PC-9 (cell line): ENCODE measurements around the gene HSPB8. TPM values are rescaled to one million over a fixed set of nuclear protein-coding genes. Genes with fewer than 3 reads are reported as not detected.

ENCODE experiments used
- BruUV-seq: library from RNA; stranded (reverse); fragments of 400-500 nt; replicated peaks from 2 replicates; lab custom pipeline; 2021; lab: Mats Ljungman, UMichigan
- CTCF ChIA-PET: fragments of 300-600 bp; sonication (Branson Sonifier 250); formaldehyde crosslinking; loops from one replicate; lab custom pipeline; 2022; ENCODE audit warnings: antibody characterized with exemption; lab: Charles Lee
- POLR2A ChIA-PET: fragments of 300-600 bp; sonication (Branson Sonifier 250); formaldehyde crosslinking; loops from one replicate; lab custom pipeline; 2022; ENCODE audit warnings: antibody characterized with exemption; ENCODE audit not compliant: unreplicated experiment; lab: Charles Lee
- DNase-seq, 2 experiments: peaks; one replicate each; pipeline versions ENCODE4 v3.0.0 to v3.0.0-alpha.2; 2015 to 2022; ENCODE audit warnings: mixed read lengths in 1 of 2
- H2AFZ ChIP-seq: fragments of 200-600 bp; sonication (generic); 2 replicates; pipeline ENCODE4 v1.8.1; 2017; ENCODE audit warnings: antibody characterized with exemption
- H3F3A ChIP-seq: fragments of 200-600 bp; sonication (generic); 2 replicates; pipeline ENCODE4 v1.8.1; 2017; ENCODE audit warnings: antibody characterized with exemption, mild to moderate bottlenecking, low read depth; ENCODE audit not compliant: insufficient read depth
- H3K27ac ChIP-seq: fragments of 200-600 bp; sonication (generic); 2 replicates; pipeline ENCODE4 v1.6.1; 2016; ENCODE audit warnings: mixed run types
- H3K27me3 ChIP-seq: fragments of 200-600 bp; sonication (generic); 2 replicates; pipeline ENCODE4 v1.6.1; 2016; ENCODE audit warnings: low read depth, mixed run types; ENCODE audit not compliant: insufficient read depth
- H3K36me3 ChIP-seq: fragments of 200-600 bp; sonication (generic); 2 replicates; pipeline ENCODE4 v1.6.1; 2016; ENCODE audit warnings: low read depth, mixed run types
- H3K4me1 ChIP-seq: fragments of 200-600 bp; sonication (generic); replicated peaks from 2 replicates; pipeline ENCODE4 v1.6.1; 2016; ENCODE audit warnings: mixed run types; ENCODE audit not compliant: insufficient read depth
- H3K4me2 ChIP-seq: fragments of 200-600 bp; sonication (generic); 2 replicates; pipeline ENCODE4 v1.6.1; 2017; ENCODE audit warnings: mixed run types
- H3K4me3 ChIP-seq: fragments of 200-600 bp; sonication (generic); 2 replicates; pipeline ENCODE4 v1.6.1; 2016; ENCODE audit warnings: mixed run types
- H3K79me2 ChIP-seq: fragments of 200-600 bp; sonication (generic); 2 replicates; pipeline ENCODE4 v1.6.1; 2017; ENCODE audit warnings: low read depth, mixed run types
- H3K9me2 ChIP-seq: fragments of 200-600 bp; sonication (generic); 2 replicates; pipeline ENCODE4 v1.8.1; 2017; ENCODE audit warnings: mild to moderate bottlenecking; ENCODE audit not compliant: insufficient read depth
- H3K9me3 ChIP-seq: fragments of 200-600 bp; sonication (generic); 2 replicates; pipeline ENCODE4 v1.8.1; 2016; ENCODE audit warnings: low read depth; ENCODE audit not compliant: insufficient read depth
- H4K20me1 ChIP-seq: fragments of 200-600 bp; sonication (generic); 2 replicates; pipeline ENCODE4 v1.8.1; 2017; ENCODE audit not compliant: insufficient read depth
- CTCF ChIP-seq: fragments of 200-600 bp; sonication (generic); conservative IDR thresholded peaks from 2 replicates; pipeline ENCODE4 v1.6.1; 2017; ENCODE audit warnings: mixed run types, antibody characterized with exemption, mild to moderate bottlenecking, moderate library complexity
- EZH2 ChIP-seq: fragments of 200-600 bp; sonication (generic); IDR thresholded peaks from 2 replicates; pipeline ENCODE4 v1.8.0; 2017; ENCODE audit warnings: antibody characterized with exemption, low read depth
- intact Hi-C: fragments of 100-400 bp; cut with micrococcal nuclease; formaldehyde crosslinking; loops from one replicate; pipeline ENCODE4 v1.10.0; 2022; ENCODE audit not compliant: unreplicated experiment
- total RNA-seq: library from RNA; stranded (reverse); gene quantifications from 2 replicates; pipeline ENCODE4 v1.2.3, GENCODE V29; 2021

HSPB8 gene
- total RNA-seq, 1 experiment from 2014 or later: 6.0 TPM

- Histone ChIP-seq H3K79me2 (no peaks in the 10 kb centered on the region), H3K4me3 (no peak overlapping the region), H2AFZ (no peak overlapping the region), H3K9me3 (no peaks in the 10 kb centered on the region), H3K4me1 (peaks cover 32% of the 10 kb centered on the region), H3K4me2 (0 out of 2 replicates have a peak overlapping the region, but pooled peaks have one; percentile 13), H3F3A (peaks cover 8% of the 10 kb centered on the region; the same call in 1 of the 2 replicates), H3K27ac (no peak overlapping the region), H3K27me3 (no peaks in the 10 kb centered on the region), H3K9me2 (no peaks in the 10 kb centered on the region), H4K20me1 (no peaks in the 10 kb centered on the region), H3K36me3 (no peaks in the 10 kb centered on the region)
- POLR2A ChIA-PET: no interaction called here
- BruUV-seq: no TSS peak
- intact Hi-C loops: loop anchor here (1.0 kb wide), 1 partner anchor 7 kb away; no protein-coding TSS in a partner anchor
- CTCF ChIA-PET: no interaction called here
- no peak for TF ChIP-seq CTCF
- no peak for TF ChIP-seq EZH2
- peak in 1 of 2 experiments; percentile 14 for DNase-seq
These were observed 6.9 kb upstream of the HSPB8 start for GRCh38 chr12:119171691-119172425.

GRCh38 chr12:119175081-119175480 is 3.6 kb upstream of the HSPB8 start:
- Histone ChIP-seq H4K20me1 (no peaks in the 10 kb centered on the region), H3K4me1 (peaks cover 38% of the 10 kb centered on the region), H3K27me3 (no peaks in the 10 kb centered on the region), H3K4me2 (no peak overlapping the region), H3K9me2 (no peaks in the 10 kb centered on the region), H3K4me3 (no peak overlapping the region), H3K36me3 (no peaks in the 10 kb centered on the region), H3K79me2 (0 out of 2 replicates have a peak, but pooled peaks cover 2% of the 10 kb centered on the region), H3K27ac (no peak overlapping the region), H3F3A (peaks cover 9% of the 10 kb centered on the region), H2AFZ (no peak overlapping the region), H3K9me3 (no peaks in the 10 kb centered on the region)
- ChIA-PET POLR2A (no interaction called here), CTCF (no interaction called here)
- DNase-seq: no peak
- no TSS peak for BruUV-seq
- intact Hi-C loops: no loop called here
- TF ChIP-seq CTCF: no peak
- no peak for TF ChIP-seq EZH2

GRCh38 chr12:119176267-119177055 is 2.3 kb upstream of the HSPB8 start:
- Histone ChIP-seq H4K20me1 (no peaks in the 10 kb centered on the region), H2AFZ (no peak overlapping the region), H3K4me1 (peaks cover 44% of the 10 kb centered on the region), H3K9me3 (no peaks in the 10 kb centered on the region), H3K79me2 (0 out of 2 replicates have a peak, but pooled peaks cover 3% of the 10 kb centered on the region), H3K27ac (no peak overlapping the region), H3K9me2 (no peaks in the 10 kb centered on the region), H3K36me3 (no peaks in the 10 kb centered on the region), H3K4me2 (peak overlapping the region; percentile 55), H3F3A (peaks cover 10% of the 10 kb centered on the region), H3K4me3 (no peak overlapping the region), H3K27me3 (no peaks in the 10 kb centered on the region)
- peak; percentile 79 to 80 for DNase-seq
- TF ChIP-seq EZH2 (no peak), CTCF (no peak)
- CTCF ChIA-PET: no interaction called here
- no TSS peak for BruUV-seq
- POLR2A ChIA-PET: no interaction called here
- intact Hi-C loops: no loop called here
